IMR-90 (cell line): ENCODE data around the gene PAPSS1. TPM values are rescaled to one million over a fixed set of nuclear protein-coding genes. Genes with fewer than 3 reads are reported as not detected.
"Not testable (repeated sequence)": the region's sequence is repeated elsewhere in the genome, so short reads cannot be mapped to it uniquely, and the experiment has no call there.

ENCODE experiments used
- ATAC-seq: fragments of 200-7000 bp; cut with Tn5 transposase; 2 replicates; pipeline ENCODE4 v1.9.1; 2020; ENCODE audit warnings: low read depth, mild to moderate bottlenecking, moderate library complexity
- BruUV-seq: library from RNA; stranded (reverse); fragments of 400-500 nt; replicated peaks from 2 replicates; lab custom pipeline; 2021; lab: Mats Ljungman, UMichigan
- CTCF ChIA-PET: fragments of 300-600 bp; formaldehyde crosslinking; extraction: SDS; loops from one replicate; lab custom pipeline; 2021; ENCODE audit warnings: antibody characterized with exemption; lab: Yijun Ruan, JAX
- POLR2A ChIA-PET: fragments of 300-600 bp; sonication (Branson Sonifier 250); formaldehyde crosslinking; loops from one replicate; lab custom pipeline; 2022; ENCODE audit warnings: antibody characterized with exemption; ENCODE audit not compliant: unreplicated experiment; lab: Charles Lee
- DNase-seq: peaks from one replicate; pipeline ENCODE4 v3.0.0; 2013
- H2AFZ ChIP-seq: replicated peaks from 2 replicates; pipeline ENCODE3; 2013; ENCODE audit warnings: low read length, mild to moderate bottlenecking; ENCODE audit not compliant: poor library complexity
- H2AK5ac ChIP-seq: 2 replicates; pipeline ENCODE4 v1.6.1; 2013; ENCODE audit warnings: low read depth, low read length, inconsistent platforms
- H2AK9ac ChIP-seq: replicated peaks from 2 replicates; pipeline ENCODE3; 2013; ENCODE audit warnings: mild to moderate bottlenecking, low read depth, low read length, moderate library complexity; ENCODE audit not compliant: poor library complexity
- H2BK120ac ChIP-seq: 2 replicates; pipeline ENCODE4 v1.6.1; 2013; ENCODE audit warnings: low read depth, low read length, inconsistent platforms
- H2BK15ac ChIP-seq: 3 replicates; pipeline ENCODE4 v1.6.1; 2013; ENCODE audit warnings: low read depth, low read length, inconsistent platforms
- H2BK20ac ChIP-seq: 2 replicates; pipeline ENCODE4 v1.6.1; 2013; ENCODE audit warnings: low read depth, mild to moderate bottlenecking, inconsistent platforms, low read length, moderate library complexity
- H2BK5ac ChIP-seq: 2 replicates; pipeline ENCODE4 v1.6.1; 2013; ENCODE audit warnings: mild to moderate bottlenecking, low read depth, low read length, inconsistent platforms; ENCODE audit not compliant: poor library complexity, severe bottlenecking
- H3K14ac ChIP-seq: replicated peaks from 2 replicates; pipeline ENCODE4 v1.6.1; 2013; ENCODE audit warnings: low read depth, low read length, inconsistent platforms
- H3K18ac ChIP-seq: 2 replicates; pipeline ENCODE4 v1.6.1; 2013; ENCODE audit warnings: low read depth, low read length, control low read depth
- H3K23ac ChIP-seq: 2 replicates; pipeline ENCODE4 v1.6.1; 2013; ENCODE audit warnings: low read depth, low read length, inconsistent platforms
- H3K27ac ChIP-seq: 2 replicates; pipeline ENCODE4 v1.5.1; 2013; ENCODE audit warnings: mild to moderate bottlenecking, control low read depth, low read length; ENCODE audit not compliant: insufficient read depth
- H3K27me3 ChIP-seq: 2 replicates; pipeline ENCODE4 v1.6.1; 2013; ENCODE audit warnings: low read length; ENCODE audit not compliant: control insufficient read depth, insufficient read depth
- H3K36me3 ChIP-seq: 2 replicates; pipeline ENCODE4 v1.6.1; 2013; ENCODE audit warnings: low read length, mixed read lengths; ENCODE audit not compliant: control insufficient read depth, insufficient read depth
- H3K4ac ChIP-seq: 2 replicates; pipeline ENCODE4 v1.6.1; 2013; ENCODE audit warnings: low read depth, low read length, inconsistent platforms
- H3K4me1 ChIP-seq: 2 replicates; pipeline ENCODE4 v1.6.1; 2013; ENCODE audit warnings: low read length, mixed read lengths; ENCODE audit not compliant: control insufficient read depth, insufficient read depth
- H3K4me2 ChIP-seq: 2 replicates; pipeline ENCODE4 v1.6.1; 2013; ENCODE audit warnings: low read depth, mild to moderate bottlenecking, control low read depth, low read length, moderate library complexity
- H3K4me3 ChIP-seq: 2 replicates; pipeline ENCODE4 v1.5.1; 2013; ENCODE audit warnings: low read depth, mild to moderate bottlenecking, control low read depth, low read length, moderate library complexity; ENCODE audit not compliant: insufficient read depth
- H3K56ac ChIP-seq: 2 replicates; pipeline ENCODE4 v1.6.1; 2013; ENCODE audit warnings: low read length, inconsistent platforms; ENCODE audit not compliant: insufficient read depth; ENCODE audit errors: extremely low read depth
- H3K79me1 ChIP-seq, 2 experiments: 2 replicates each; pipeline ENCODE4 v1.6.1; 2013; ENCODE audit warnings: low read length in 2 of 2, inconsistent platforms in 1 of 2, low read depth in 1 of 2
- H3K9ac ChIP-seq: 2 replicates; pipeline ENCODE4 v1.6.1; 2013; ENCODE audit warnings: low read depth, low read length, control low read depth
- H3K9me1 ChIP-seq: 2 replicates; pipeline ENCODE4 v1.6.1; 2013; ENCODE audit warnings: low read length, inconsistent platforms; ENCODE audit not compliant: insufficient read depth
- H3K9me3 ChIP-seq: 2 replicates; pipeline ENCODE4 v1.6.1; 2013; ENCODE audit warnings: low read length; ENCODE audit not compliant: control insufficient read depth, insufficient read depth
- H4K20me1 ChIP-seq: 2 replicates; pipeline ENCODE4 v1.6.1; 2013; ENCODE audit warnings: low read length, inconsistent platforms; ENCODE audit not compliant: insufficient read depth
- H4K5ac ChIP-seq: 2 replicates; pipeline ENCODE4 v1.6.1; 2013; ENCODE audit warnings: mild to moderate bottlenecking, low read depth, low read length, control low read depth
- H4K8ac ChIP-seq, 2 experiments: 2 replicates each; pipeline ENCODE4 v1.6.1; 2013; ENCODE audit warnings: low read depth in 2 of 2, low read length in 2 of 2, control low read depth in 1 of 2, inconsistent platforms in 1 of 2
- H4K91ac ChIP-seq: 2 replicates; pipeline ENCODE4 v1.6.1; 2013; ENCODE audit warnings: low read depth, low read length, inconsistent platforms; ENCODE audit not compliant: insufficient read depth
- WGBS, 2 experiments: methylation state at CpG; one replicate each; pipeline versions ENCODE4 v1.1.5 to v1.1.7; 2013; ENCODE audit warnings: missing lambda C conversion rate in 2 of 2; ENCODE audit not compliant: insufficient read length in 1 of 2; ENCODE audit errors: extremely low coverage in 2 of 2; 5-methylcytosine and 5-hydroxymethylcytosine counted together
- dilution Hi-C: fragments of 300-500 bp; cut with HindIII; formaldehyde crosslinking; loops from one replicate; pipeline ENCODE4 v1.14.3; 2018; ENCODE audit warnings: low sequenced_read_pairs; ENCODE audit not compliant: unreplicated experiment
- in situ Hi-C: fragments of 300-500 bp; cut with MboI; formaldehyde crosslinking; loops from 3 replicates; pipeline ENCODE4 v1.14.3; 2019; ENCODE audit warnings: low sequenced_read_pairs, inconsistent platforms, mixed read lengths
- intact Hi-C: fragments of 100-400 bp; cut with micrococcal nuclease; formaldehyde crosslinking; loops from 2 replicates; pipeline ENCODE4 v1.10.0; 2022
- polyA plus RNA-seq, 3 experiments: library from polyadenylated mRNA; depleted of rRNA; stranded (reverse); fragments of >200 nt; gene quantifications; 2 replicates each; pipeline ENCODE4 v1.2.3, GENCODE V29; 2012; ENCODE audit warnings: low replicate concordance in 1 of 3
- total RNA-seq: library from RNA; depleted of rRNA; stranded (reverse); fragments of >200 nt; gene quantifications from 2 replicates; pipeline ENCODE4 v1.2.3, GENCODE V29; 2012

PAPSS1 gene
- total and polyA plus RNA-seq, 2 of the 4 experiments (the other 2 are of a cell fraction): 71.8 to 82.8 TPM

DNA sequence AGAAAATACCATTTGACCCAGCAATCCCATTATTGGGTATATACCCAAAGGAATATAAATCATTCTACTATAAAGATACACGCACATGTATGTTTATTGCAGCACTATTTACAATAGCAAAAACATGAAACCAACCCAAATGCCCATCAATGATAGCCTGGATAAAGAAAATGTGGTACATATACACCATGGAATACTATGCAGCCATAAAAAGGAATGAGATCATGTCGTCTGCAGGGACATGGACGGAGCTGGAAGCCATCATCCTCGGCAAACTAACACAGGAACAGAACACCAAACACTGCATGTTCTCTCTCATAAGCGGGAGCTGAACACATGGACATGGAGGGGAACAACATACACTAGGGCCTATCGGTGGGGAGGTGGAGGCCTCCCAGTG is 23.8 kb downstream of the PAPSS1 start:
- H3K27me3 ChIP-seq, H3K4me3 ChIP-seq, H2AFZ ChIP-seq, H3K14ac ChIP-seq, H2BK120ac ChIP-seq, in situ Hi-C loops, H2BK15ac ChIP-seq, H3K56ac ChIP-seq, DNase-seq, intact Hi-C loops, BruUV-seq, H3K27ac ChIP-seq, H3K9ac ChIP-seq, H2AK5ac ChIP-seq, dilution Hi-C loops, H3K9me1 ChIP-seq, H3K4me2 ChIP-seq, H2AK9ac ChIP-seq, H2BK20ac ChIP-seq, H4K20me1 ChIP-seq, POLR2A ChIA-PET, H3K4me1 ChIP-seq, ATAC-seq, H3K4ac ChIP-seq, H3K23ac ChIP-seq, H4K5ac ChIP-seq, H3K18ac ChIP-seq, H3K9me3 ChIP-seq, H4K8ac ChIP-seq, H2BK5ac ChIP-seq, H4K91ac ChIP-seq: not testable (repeated sequence)
- Histone ChIP-seq H3K36me3 (peaks cover 14% of the 10 kb centered on the region), H3K79me1 (peaks cover 14 to 15% of the 10 kb centered on the region in 2 experiments)
- CTCF ChIA-PET: interaction anchor here (0.6 kb wide), 1 partner anchor 19 kb away, joined by 3 read pairs; no protein-coding TSS in a partner anchor
- WGBS, 2 experiments: no CpG with 5 or more reads among the region's 6 CpGs
